ENCODE results near the gene ARMC8. TPM values are rescaled to one million over a fixed set of nuclear protein-coding genes. Genes with fewer than 3 reads are reported as not detected.

Gene ARMC8
- total RNA-seq, 1 experiment from 2014 or later, result 63.6 TPM

GRCh38 chr3:138238711-138239110 is 51.6 kb downstream of the ARMC8 start:
- no peak overlapping the region for H2BK5ac ChIP-seq (ENCODE audit: insufficient read length, low read length)
- Mint-ChIP-seq H3K4me1 (no peaks in the 10 kb centered on the region), H3K27me3 (ENCODE audit: low read depth) (no peaks in the 10 kb centered on the region), H3K4me3 (no peak overlapping the region), H3K9me3 (no peaks in the 10 kb centered on the region), H3K36me3 (ENCODE audit: insufficient read depth in 1 of 3, low read depth in 3 of 3) (peaks cover 11 to 49% (median 36%) of the 10 kb centered on the region in 3 experiments; a peak in 6 of 7 replicates), H3K27ac (no peak overlapping the region)
- no peak overlapping the region for H4K5ac ChIP-seq (ENCODE audit: insufficient read length, low read depth, low read length)
- no peak overlapping the region for H3K18ac ChIP-seq (ENCODE audit: insufficient read length, low read depth, low read length)
- TF ChIP-seq CTCF (conservative IDR thresholded peaks at IDR 0.05), result no peak
- no peak overlapping the region for H3K56ac ChIP-seq (ENCODE audit: insufficient read length, low read depth, low read length)
- no peak overlapping the region for H2AK5ac ChIP-seq (ENCODE audit: insufficient read length, low read length)
- no peak overlapping the region for H3K4ac ChIP-seq (ENCODE audit: low read depth, low read length)
- no peaks in the 10 kb centered on the region for H3K79me2 ChIP-seq (ENCODE audit: insufficient read depth, low read length)
- H3K23me2 ChIP-seq (ENCODE audit: insufficient read length, low read depth, low read length, poor library complexity, severe bottlenecking), result no peaks in the 10 kb centered on the region
- no peak overlapping the region for H4K91ac ChIP-seq (ENCODE audit: insufficient read length, low read depth, low read length)
- no peak overlapping the region for H2BK15ac ChIP-seq (ENCODE audit: low read depth, low read length)
- no peak overlapping the region for H3K27ac ChIP-seq (ENCODE audit: insufficient read length, low read depth, low read length)
- no peaks in the 10 kb centered on the region for H3K79me1 ChIP-seq (ENCODE audit: insufficient read depth, low read depth, low read length, poor library complexity, severe bottlenecking)
- no peak overlapping the region for H2AFZ ChIP-seq (ENCODE audit: low read length)
- H3K4me2 ChIP-seq (ENCODE audit: insufficient read depth, insufficient read length, low read length), result no peak overlapping the region
- no peak overlapping the region for H3K9ac ChIP-seq (ENCODE audit: extremely low read depth, insufficient read length, low read length)
- no peak overlapping the region for H2BK12ac ChIP-seq (ENCODE audit: insufficient read length, low read depth, low read length)
- H3K23ac ChIP-seq (ENCODE audit: insufficient read length, low read depth, low read length), result no peak overlapping the region
- H3K27me3 ChIP-seq (ENCODE audit: insufficient read depth, low read length), result no peaks in the 10 kb centered on the region
- H3T11ph ChIP-seq (ENCODE audit: low read length), result no peak overlapping the region
- no peak overlapping the region for H3K14ac ChIP-seq (ENCODE audit: insufficient read depth, low read length)
- H2BK20ac ChIP-seq (ENCODE audit: low read depth, low read length, poor library complexity, severe bottlenecking), result no peak overlapping the region
- no CpG with 5 or more reads among the region's 6 CpGs for WGBS (ENCODE audit: extremely low coverage, insufficient read length, low lambda C conversion rate)
- no peaks in the 10 kb centered on the region for H3K9me3 ChIP-seq (ENCODE audit: control insufficient read depth, low read depth, low read length)
- DNase-seq, result no peak
- H4K20me1 ChIP-seq (ENCODE audit: control insufficient read depth, insufficient read depth, insufficient read length), result no peaks in the 10 kb centered on the region
- H3K4me1 ChIP-seq (ENCODE audit: insufficient read depth, low read length), result no peaks in the 10 kb centered on the region
- no peak overlapping the region for H4K8ac ChIP-seq (replicated peaks; ENCODE audit: insufficient read length, low read depth, low read length)
- no peak overlapping the region for H2BK120ac ChIP-seq (ENCODE audit: low read depth, low read length, poor library complexity, severe bottlenecking)

Measured in H9 (cell line).